ENCODE results near the gene STAM. TPM values are rescaled to one million over a fixed set of nuclear protein-coding genes. Genes with fewer than 3 reads are reported as not detected.

The STAM gene
- total RNA-seq, 1 donor from 2014 or later, result 15.9 TPM

Other genes with a start within 250 kb of the STAM start
- gene ST8SIA6, start 189.6 kb upstream of the STAM start, total RNA-seq, result 1.6 TPM
- 19.0 TPM for gene HACD1, start 26.8 kb upstream of the STAM start, total RNA-seq
- 0.16 TPM for gene TMEM236, start 108.0 kb downstream of the STAM start, total RNA-seq
- gene MRC1, start 165.2 kb downstream of the STAM start, total RNA-seq, result 1.2 TPM